HG03520 (cell line): ENCODE results near the gene SPAG16.
"Not testable (repeated sequence)": the region's sequence is repeated elsewhere in the genome, so short reads cannot be mapped to it uniquely, and the experiment has no call there.

Experiments used
- ATAC-seq: cut with Tn5 transposase; IDR thresholded peaks from one replicate; pipeline ENCODE4 v1.9.1; 2021; ENCODE audit warnings: mild to moderate bottlenecking, moderate library complexity; ENCODE audit not compliant: unreplicated experiment

The SPAG16 gene

GRCh38 chr2:214057986-214058385 lies 773.7 kb downstream of the SPAG16 start:
- no peak for ATAC-seq

DNA sequence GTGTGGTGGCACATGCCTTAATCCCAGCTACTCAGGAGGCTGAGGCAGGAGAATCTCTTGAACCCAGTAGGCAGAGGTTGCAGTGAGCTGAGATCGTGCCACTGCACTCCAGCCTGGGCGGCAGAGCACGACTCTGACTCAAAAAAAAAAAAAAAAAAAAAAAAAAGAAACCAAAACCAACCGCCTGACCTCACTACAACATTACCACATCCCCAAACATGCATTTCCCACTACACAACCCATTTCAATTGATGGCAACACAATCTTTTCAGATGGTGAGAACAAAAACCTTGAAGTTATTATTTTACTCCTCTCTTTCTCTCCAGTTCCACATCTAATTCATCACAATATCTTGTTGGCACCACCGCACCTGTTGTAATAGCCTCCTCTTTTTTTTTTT lies 778.0 kb downstream of the SPAG16 start:
- not testable (repeated sequence) for ATAC-seq

GRCh38 chr2:214064471-214064870 lies 780.2 kb downstream of the SPAG16 start:
- no peak for ATAC-seq

DNA sequence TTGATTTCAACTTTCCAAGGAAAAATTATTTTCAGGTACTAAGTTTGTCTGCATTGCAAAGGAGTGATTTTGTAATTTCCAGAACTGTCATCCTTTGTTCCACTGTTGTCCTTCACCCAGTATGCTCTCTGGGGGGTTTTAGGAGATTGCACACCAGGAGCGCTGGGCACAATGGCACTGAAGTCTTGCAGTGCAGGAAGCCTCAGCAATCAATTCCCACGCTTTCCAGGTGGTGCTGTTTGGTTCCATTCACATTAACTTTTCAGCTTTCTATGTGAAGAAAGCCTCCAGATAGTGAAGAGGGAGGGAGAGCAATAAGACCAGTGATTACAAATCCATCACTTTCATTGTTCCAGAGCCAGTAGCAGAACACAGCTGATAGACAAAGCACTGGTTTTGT lies 782.6 kb downstream of the SPAG16 start:
- no peak for ATAC-seq

- ATAC-seq, result peak; percentile 64
These were observed 785.0 kb downstream of the SPAG16 start for GRCh38 chr2:214069254-214069653.

DNA sequence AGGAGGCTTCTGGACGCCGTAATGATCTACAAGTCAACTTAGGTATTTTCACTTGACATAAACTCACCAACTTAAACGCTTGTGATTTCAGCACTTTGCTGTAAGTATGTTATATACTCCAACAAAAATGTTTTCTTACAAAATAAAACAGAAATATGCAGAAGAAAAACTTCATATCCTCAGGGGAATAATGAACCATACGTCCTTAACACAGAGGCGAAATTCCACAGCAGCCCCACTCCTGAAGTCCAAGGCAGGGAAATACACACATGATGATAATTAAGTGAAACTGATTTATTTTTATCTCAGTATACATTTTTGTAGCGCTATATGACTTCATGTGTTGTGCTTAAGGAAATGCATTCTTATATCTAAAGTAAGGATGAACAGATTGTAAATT lies 791.2 kb downstream of the SPAG16 start:
- ATAC-seq, result no peak

DNA sequence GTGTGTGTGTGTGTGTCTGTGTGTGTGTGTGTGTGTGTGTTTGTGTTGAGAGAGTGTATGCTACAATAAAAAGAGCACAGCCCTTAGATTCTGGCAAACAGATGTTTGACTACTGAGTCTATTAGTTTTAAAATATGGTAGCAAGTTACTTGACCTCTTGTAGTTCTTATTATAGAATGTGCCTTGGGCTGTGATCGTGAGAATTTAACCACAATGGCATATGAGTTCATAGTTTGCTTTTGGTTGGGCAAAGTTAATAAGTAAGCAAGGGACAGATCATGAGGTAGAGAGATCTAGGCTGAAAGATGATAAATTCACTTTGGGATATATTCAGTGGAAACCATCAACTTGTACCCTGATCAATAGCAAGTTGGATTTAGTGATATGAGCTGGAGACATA lies 792.3 kb downstream of the SPAG16 start:
- ATAC-seq, result no peak

- ATAC-seq, result no peak
These were observed 793.5 kb downstream of the SPAG16 start for GRCh38 chr2:214077727-214078126.

GRCh38 chr2:214079032-214079431 lies 794.8 kb downstream of the SPAG16 start:
- no peak for ATAC-seq

DNA sequence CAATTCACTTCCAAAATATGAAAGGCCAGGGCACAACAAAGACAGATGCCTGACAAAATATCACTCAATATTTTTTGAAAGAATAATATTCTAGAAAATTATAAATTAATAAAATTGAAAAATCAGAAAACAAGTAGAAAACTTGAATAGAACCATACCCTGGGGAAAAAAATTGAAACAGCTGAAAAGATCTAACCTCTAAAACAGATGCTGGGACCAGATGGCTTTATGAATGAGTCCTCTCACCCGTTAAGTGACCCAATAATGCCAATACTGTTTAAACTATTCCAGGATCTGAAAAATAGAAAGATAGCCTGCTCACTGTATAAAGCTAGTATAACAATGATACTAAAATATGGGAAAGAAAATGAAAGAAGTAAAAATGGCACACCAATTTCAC lies 804.3 kb downstream of the SPAG16 start:
- no peak for ATAC-seq

DNA sequence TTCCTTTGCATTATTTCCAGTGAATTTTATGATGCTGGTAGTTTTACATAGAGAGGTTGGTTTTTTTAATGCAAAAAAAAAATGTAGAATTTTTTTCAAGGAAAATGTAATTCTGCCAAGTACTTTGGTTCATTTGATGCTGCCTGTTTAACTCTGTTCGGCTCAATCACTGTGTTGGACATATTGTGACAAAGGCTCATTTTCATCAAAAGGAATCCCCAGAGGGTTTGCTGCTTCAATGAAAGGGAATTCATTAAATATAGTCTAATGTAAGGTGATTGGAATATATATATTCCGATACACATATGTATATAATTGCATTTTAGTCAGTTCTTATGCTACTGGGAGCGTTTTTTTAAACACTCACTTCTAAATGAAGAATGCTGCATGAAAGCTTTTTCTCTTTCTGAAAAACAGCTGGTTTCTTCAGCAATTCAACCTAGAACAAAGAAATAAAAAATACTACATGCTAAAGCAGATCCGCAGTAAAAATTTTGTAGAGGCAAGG lies 812.0 kb downstream of the SPAG16 start:
- ATAC-seq, result no peak

GRCh38 chr2:214098811-214099210 lies 814.5 kb downstream of the SPAG16 start:
- no peak for ATAC-seq

- ATAC-seq, result no peak
These were observed 816.2 kb downstream of the SPAG16 start for GRCh38 chr2:214100488-214100887.

DNA sequence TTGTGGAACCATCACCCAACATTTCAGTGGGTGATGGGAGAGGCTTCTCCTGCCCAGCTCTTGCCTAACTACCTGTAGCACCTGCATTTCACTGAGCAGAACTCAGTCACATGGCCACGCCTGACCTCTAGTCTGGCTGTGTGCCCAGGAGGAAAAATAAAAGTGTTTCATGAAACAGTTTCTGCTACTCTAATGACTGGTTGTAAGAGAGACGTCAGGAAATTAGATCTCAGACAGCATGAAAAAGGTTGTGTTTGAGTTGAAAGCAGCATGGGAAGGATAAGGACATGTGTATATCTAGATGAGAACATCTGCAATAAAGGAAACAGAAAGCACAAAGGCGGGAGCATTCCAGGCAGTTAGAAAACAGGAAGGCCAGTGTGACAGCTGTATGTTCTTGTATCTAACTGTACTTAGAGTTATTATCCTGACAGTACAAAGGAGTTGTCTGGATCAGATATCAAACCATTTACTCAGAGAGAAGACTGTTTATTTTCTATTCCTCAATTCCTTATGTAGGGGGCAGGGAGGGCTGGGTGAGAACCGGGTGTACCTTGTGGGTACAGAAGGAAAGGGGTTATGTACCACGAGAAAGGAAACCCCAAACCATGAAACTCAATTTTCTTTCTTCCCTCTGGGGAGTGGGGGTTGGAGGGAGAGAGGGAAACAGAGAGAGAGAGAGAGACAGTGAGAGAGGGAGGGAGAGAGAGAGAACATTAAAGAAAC lies 819.2 kb downstream of the SPAG16 start:
- ATAC-seq, result no peak

DNA sequence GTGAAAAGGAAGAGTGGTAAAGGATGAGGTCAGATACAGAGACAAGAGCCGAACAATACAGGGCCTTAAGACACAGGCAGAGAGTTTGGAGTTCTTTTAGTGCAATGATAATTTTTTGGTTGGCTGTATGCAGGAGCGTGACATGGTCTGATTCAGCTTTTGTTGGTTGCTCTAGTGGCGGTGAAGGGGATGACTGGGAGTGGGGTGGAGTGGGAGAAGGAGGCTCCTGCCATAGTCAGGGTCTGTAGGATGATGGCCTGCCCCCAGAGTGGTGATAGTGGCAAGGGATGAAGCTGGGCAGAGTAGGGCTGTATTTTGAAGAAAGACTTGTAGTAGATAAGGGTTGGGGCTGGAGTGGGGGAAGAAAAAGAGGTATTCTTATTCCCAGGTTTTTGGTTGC lies 820.0 kb downstream of the SPAG16 start:
- ATAC-seq, result no peak

DNA sequence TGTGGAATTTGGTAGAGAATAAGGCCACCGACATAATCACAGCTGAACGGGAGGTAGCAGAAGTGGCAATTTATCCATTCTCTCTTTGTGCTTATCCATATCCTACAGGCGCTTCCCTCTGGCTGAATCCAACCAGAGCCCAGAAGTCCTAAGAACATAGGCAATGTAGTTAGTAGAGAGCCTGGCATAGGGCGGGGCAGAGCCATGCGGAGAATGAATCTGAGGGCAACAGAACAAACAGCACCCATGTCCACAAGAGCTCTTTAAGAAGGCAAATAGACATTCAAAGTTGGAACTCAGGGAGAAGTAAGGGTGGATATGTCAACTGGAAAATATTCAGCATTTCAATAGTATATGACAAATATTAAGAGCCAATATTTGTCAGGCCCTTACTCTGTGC lies 820.7 kb downstream of the SPAG16 start:
- no peak for ATAC-seq

DNA sequence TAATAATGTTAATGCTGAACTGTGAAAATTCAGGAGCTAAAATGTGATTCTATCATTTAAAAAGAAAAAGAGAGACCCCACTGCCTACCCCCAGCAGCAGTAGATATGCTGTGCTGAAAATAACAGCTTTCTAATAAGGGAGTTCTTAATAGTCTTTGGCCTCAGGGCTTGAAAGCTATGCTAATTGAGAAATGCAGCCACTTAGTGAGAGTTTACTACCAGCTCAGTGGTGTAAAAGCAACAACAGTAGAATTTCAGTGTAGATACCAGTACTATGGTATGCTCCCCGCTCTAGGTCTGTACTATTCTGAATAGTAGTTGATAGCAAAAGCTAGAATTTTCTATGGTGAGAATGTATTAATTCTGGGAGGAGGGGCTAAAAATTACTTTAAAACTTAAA lies 823.5 kb downstream of the SPAG16 start:
- ATAC-seq, result no peak

DNA sequence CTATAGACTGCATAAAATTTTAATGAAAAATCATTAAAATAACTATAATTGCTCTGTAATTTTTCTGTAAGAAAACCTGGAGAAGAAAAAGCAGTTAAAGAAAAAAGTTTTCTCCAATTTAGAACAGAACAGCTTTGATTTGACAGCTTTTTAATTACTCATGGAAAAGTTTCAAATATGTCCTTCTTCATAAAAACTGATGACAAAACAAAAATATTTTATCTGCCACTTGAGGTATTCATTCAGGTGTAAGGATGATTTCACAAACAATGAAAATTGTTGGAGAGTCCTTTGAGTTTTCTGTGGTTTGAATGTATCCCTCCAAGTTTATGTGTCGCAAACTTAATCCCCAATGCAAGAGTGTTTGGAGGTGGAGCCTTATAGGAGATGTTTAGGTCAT lies 824.3 kb downstream of the SPAG16 start:
- no peak for ATAC-seq

DNA sequence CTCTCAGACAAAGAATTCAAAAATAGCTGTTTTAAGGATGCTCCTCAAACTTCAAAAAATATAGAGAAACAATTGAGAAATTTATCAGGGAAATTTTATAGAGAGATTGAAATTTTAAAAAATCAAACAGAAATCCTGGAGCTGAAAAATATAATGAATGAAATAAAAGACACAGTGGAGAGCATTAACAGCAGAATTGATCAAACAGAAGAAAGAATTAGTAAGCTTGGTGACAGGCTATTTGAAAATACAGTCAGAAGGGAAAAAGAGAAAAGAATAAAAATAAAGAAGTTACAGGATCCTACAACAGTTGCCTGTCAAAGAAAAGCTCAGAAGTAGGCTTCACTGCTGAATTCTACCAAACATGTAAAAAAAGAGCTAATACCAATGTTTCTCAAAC lies 832.8 kb downstream of the SPAG16 start:
- no peak for ATAC-seq

DNA sequence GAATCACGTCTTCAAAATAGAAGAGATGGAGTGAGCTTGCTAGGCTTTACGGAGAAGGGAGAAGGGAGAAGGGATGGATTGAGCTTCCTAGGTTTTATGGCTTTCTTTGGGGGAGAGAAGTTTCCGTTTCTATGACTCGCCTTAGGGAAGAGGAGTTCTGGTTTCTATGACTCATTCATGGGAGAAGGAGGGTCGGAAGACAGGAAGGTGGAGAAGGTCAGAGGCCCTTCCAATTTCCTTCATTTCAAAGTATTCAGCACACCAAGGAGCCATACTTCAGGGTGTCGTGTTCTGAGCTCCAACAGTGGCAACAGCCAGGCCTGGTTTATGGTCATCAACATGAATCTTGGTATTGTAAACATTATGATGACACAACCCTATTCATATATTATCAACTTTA lies 841.9 kb downstream of the SPAG16 start:
- ATAC-seq, result no peak

DNA sequence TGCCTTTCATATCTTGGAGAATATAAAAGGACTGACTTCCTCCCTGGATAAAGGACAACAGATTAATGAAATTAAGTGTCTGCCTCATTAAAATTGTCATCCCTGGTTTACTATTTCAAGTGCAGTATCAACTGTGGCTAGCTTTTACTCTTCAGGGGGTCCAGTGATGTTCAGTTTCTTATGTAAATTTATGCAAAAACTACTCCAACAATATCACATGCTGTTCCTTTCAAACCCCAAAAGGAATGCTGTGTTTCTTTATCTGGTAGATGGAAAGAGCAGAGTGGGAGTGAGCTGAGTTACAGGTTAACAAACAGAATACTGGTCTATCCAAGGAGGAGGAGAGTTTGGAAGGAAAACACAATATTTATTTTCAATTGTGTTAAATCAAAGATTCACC lies 842.9 kb downstream of the SPAG16 start:
- no peak for ATAC-seq

- no peak for ATAC-seq
These were observed 843.3 kb downstream of the SPAG16 start for GRCh38 chr2:214127571-214127970.

DNA sequence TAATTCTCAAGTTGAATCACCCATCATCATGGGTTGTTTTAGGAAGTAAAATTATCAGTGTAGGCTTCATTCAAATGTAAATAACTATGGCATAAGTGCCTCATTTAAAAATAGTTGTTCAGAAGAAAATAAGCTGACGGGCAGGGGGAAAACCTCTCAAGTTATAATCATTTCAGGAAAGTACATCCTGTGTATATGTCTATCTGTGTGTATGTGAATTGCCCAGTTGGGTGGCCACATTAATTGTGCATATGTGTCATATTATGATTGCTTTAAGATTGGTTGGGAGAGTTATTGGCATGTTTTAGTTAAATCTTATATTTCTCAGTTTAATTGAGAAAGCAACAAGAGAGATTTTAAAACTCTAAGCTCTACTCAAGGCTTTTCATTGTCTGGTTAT lies 843.8 kb downstream of the SPAG16 start:
- ATAC-seq, result no peak
